NCI-H2171 treated with DMSO at 0.1 percent for 48 hours (cell line): ENCODE measurements around the gene RAB6B.

ENCODE experiments used
- DNase-seq: peaks from one replicate; lab custom pipeline; 2025; lab: John Stamatoyannopoulos, UW

RAB6B gene

DNA sequence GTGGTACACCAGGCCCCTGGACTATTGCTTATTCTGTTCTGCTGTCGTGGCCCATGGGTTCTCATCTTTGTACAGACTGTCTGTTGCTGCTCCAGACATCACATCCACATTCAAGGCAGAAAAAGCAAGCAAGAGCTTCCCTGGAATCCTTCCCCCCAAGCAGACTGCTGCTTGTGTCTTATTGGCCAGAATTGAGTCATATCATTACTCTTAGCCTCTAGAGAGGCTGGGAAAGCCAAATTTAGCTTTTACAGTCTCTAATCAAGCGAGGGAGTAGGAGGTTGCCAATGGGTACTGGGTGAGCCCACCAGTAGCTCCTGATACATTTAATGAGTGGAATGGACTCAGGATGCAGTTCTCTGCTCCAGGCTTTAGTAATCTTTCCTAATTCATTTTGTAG lies 39.4 kb downstream of the RAB6B start:
- DNase-seq, result no peak

- no peak for DNase-seq
Measured at GRCh38 chr3:133855772-133856171, 39.9 kb downstream of the RAB6B start.

DNA sequence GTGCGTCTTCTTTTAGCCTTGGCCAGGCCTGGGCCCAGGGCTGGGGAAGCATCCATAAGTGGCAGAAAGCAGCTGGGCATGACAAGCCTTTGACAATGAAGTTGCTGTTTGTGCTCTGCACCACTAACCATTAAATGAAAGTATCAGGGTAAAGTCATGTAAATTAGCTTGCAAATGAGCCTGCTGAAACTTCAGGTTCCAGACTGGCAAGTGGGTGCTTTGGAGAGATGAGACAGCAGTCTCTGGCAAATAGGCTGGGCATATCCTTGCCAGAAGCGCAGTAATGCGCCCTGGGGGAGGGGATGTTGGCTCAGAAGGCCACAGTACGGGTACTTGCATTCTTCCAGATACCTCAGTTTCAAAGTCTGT lies 40.7 kb downstream of the RAB6B start:
- no peak for DNase-seq

DNA sequence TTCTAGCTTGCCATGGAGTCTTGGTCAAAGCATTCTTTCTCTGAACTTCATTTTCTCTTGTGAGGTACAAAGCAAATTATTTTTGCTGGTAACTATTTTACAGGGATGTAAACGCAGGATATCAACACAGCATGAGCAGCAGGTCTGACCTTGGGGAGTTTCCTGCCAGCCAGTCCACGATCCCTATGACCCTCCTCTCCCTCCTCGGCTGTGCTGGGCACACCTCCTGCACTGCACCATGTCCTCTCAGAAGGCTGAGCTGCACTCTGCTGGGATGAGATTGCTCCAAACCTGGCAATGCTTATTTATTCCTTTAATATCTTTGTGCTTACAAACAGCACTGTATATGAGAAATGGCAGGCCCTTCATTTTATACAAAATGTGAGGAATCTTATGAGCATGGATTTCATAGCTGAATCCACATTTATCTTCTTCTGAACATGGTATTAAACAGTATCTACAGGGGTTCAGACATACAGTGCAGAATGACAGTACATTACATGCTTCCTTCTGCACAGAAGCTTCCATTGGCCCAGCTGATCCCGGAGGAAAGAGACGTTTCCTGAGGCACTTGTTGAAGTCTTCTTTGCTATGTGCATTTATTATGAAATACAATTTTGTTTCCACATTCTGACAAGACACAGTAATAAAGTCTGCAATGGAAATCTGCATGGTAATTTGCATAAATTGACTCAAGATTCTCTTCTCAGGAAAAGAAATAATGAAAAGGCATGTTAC lies 41.2 kb downstream of the RAB6B start:
- DNase-seq, result no peak

DNA sequence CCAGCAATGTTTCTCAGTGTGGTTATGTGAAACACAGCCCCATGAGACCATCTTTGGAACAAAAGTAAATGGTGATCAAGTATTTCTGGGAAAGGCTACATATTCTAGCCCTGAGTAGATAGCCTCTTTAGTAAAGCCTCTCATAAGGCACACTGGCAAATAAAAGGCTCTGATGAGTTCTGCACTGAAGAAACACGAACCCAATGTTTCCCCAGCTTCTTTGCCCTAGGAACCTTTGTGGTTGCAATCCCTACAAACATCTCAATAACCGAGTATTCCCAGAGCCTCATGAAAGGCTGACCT lies 41.8 kb downstream of the RAB6B start:
- DNase-seq, result no peak

DNA sequence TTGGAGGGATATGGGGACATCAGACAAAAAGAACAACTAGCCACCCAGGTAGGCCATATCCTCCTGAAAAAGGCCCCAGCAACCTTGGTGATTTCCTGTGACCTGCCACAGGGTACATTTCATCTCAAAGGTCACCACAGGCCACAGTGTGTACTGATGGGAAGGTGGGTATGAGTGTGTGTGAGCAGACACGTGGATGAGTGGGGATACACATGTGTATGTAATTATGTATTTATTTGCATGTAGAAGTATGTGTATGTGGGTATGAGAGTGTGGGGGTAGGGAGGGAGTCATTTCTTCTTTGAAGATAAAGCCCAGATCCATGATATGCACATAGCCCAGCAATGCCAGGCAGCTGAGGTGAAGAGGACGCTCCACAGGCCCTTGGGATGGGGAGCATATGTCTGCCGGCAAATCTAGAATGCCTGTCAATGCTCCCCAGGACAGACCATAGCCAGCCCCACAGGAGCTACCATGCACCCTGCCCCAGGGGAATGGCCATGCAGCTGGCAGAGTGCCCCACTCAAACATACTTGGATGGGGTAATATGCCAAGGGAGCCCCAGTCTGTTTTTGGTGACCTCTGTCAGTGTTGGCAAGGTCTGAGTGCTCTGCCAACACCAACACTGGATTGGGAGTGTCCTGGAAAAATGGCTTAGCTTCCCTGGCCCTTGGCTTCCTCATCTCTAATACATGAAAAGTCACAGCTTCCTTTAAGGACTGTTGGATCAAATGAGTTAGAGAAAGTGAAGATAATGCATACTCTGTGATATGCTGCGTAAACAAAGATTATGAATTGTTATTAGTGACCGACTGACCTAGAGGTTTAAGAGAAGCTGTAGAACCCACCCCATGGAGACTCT lies 42.4 kb downstream of the RAB6B start:
- no peak for DNase-seq

GRCh38 chr3:133851931-133852330 lies 43.8 kb downstream of the RAB6B start:
- no peak for DNase-seq

- DNase-seq, result no peak
Measured at GRCh38 chr3:133851266-133851906, 44.3 kb downstream of the RAB6B start.

DNA sequence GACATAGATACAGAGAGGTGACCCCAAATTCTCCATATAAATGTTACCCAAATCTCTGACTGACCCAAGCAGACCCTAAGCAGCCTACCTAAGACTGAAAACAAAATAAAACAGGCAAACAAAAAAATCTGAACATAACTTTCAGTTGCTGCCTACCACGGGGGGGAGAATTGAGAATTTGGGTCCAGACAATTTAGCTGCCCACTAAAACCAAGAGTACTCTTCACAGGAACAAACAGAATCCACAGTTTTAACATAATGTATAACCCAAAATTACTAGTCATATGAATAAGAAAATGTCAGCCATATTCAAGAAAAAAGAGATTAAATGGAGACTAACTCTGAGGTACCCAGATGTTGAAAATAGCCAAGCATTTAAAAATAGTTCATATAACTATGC lies 45.6 kb downstream of the RAB6B start:
- DNase-seq, result no peak

DNA sequence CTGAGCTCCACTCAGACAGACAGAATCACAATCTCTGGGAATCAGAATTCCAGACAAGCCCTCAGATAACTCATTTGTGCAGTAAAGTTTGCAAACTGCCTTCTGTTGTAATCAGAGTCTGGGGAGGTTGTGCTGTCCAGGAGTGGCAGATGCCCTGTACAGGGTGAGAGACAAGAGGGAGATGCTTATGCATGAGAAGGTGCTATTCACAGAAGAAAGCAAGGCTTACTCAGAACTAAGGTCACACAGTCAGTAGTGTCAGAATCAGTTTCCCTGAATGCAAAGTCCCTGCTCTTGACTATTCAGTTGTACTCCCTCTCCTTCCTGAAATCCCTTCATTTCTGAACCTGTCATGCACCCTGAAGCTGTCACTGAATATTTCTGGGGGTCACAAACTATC lies 46.3 kb downstream of the RAB6B start:
- DNase-seq, result no peak

- no peak for DNase-seq
Measured at GRCh38 chr3:133845127-133845526, 50.6 kb downstream of the RAB6B start.

DNA sequence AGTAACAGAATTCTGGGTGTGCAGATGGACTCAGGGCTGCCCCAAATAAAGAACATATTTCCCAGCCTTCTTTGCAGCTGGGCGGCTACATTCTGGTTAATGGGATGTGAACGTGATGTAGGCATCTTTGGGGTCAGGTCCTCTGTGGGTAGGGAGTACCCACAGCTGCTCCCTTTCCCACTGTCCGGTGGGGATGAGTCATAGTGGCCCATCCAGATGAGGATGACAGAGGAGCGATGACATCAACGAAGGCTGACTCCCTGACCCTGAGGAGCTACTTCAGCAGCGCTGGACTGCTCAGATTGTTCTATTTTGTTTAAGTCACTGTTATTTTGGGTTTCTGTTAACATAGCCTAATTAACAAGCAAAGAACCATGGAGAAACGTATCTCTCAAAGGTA lies 52.0 kb downstream of the RAB6B start:
- no peak for DNase-seq

GRCh38 chr3:133842158-133842557 lies 53.5 kb downstream of the RAB6B start:
- DNase-seq, result no peak

DNA sequence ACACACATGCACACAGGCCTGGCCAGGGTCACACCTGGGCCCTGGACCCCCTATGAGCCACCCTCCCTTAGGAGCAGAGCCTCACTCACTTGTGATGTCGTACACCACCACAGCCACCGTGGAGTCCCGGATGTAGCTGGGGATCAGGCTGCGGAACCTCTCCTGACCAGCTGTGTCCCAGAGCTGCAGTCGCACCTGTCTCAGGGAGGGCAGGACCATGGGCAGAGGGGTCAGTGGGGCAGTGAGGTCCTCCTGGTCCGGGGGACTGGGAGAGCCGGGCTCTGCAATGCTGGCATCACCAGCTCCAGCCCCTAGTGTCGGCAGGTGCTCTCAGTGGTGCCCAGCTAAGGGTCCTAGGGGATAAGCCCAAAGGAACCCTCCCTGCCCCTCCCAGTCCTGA lies 54.5 kb downstream of the RAB6B start:
- DNase-seq, result no peak

- no peak for DNase-seq
Measured at GRCh38 chr3:133840767-133841166, 54.9 kb downstream of the RAB6B start.

GRCh38 chr3:133840055-133840737 lies 55.5 kb downstream of the RAB6B start:
- no peak for DNase-seq

DNA sequence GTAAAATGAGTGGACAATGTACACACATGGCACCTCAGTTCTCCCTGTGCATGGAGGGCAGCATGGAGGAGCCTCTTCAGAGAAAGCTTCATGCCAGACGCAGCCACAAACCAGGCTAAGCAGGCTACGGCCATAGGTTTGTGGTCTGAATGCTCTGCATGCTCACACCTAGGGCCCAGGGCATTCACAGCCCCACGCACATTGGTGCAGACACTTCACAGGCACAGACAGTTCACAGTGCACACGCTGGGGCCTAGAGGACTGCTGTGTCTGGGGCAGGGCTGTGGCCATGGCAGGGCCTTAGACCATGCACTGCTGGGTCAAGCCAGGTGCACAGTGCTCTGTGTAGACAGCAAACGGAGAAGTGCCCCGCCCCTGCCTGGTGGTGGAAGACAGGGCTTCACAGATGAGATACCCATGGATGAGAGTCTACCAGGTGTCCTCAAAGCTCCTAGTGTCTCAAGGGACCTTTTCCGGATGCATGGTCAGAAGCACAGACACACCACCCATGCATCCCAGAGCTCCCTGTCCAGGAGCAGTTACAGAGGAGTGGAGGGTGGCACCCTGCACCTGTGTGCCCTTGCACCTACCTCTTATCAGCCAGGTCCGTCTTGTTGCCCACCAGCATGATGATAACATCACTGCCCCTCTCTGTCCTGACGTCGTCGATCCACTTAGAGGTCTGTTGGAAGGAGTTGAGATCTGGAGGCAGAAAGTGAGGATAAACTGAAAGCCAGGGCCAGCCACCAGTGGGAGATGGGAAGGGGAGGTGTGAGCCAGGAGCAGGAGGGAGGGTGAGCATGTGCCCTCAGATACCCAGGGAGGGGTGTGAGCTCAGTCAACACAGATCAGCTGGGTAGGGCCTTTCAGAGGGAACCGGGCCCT lies 56.5 kb downstream of the RAB6B start:
- DNase-seq, result no peak

GRCh38 chr3:133838296-133838789 lies 57.3 kb downstream of the RAB6B start:
- no peak for DNase-seq

- DNase-seq, result no peak
Measured at GRCh38 chr3:133837487-133838295, 58.0 kb downstream of the RAB6B start.

DNA sequence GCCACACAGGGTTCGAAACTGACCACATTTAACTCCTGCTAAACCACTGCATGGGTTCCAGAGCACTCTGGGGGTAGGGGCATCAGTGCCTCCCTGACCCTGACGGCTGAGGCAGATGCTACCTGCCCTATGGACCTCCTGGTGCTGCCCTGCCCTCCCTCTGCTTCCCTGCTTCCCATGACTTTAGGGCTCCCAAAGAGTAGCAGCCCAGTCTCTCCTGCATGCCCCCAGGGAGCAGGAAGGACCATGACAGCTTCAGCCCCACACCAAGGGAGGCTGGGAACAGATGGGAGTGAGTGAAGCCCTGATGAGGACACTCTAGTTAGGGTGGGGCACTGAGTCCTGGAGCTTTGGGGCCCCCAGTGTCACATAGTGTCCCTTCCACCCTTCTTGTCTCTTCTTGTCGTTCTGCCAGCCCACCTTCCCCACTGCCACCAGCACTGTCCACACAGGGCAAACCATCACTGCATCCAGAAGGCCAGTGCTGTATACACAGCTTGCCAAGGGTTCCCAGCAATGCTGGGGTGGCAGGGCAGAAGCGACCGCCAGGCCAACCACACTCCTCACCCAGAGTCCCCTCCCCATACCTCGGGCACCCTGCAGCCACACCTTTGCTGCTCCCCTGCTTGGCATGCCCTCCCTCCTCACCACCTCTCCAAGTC lies 59.1 kb downstream of the RAB6B start:
- no peak for DNase-seq
